Mucosa of rectum (tissue), 2 donors: ENCODE results near the gene LUM.

ENCODE experiments used
- H3K27ac ChIP-seq, 2 donors: one replicate each; pipeline ENCODE4 v1.7.0; 2013; ENCODE audit warnings: inconsistent platforms in 2 of 2, low read depth in 2 of 2, low read length in 2 of 2
- H3K27me3 ChIP-seq, 2 donors: one replicate each; pipeline ENCODE4 v1.7.0; 2013; ENCODE audit warnings: low read length in 2 of 2; ENCODE audit not compliant: control insufficient read depth in 2 of 2, insufficient read depth in 2 of 2
- H3K36me3 ChIP-seq, 2 donors: one replicate each; pipeline ENCODE4 v1.7.0; 2013; ENCODE audit warnings: low read length in 2 of 2; ENCODE audit not compliant: control insufficient read depth in 2 of 2, insufficient read depth in 2 of 2
- H3K4me1 ChIP-seq, 2 donors: one replicate each; pipeline ENCODE4 v1.7.0; 2013; ENCODE audit warnings: low read length in 2 of 2, mild to moderate bottlenecking in 1 of 2; ENCODE audit not compliant: control insufficient read depth in 2 of 2, insufficient read depth in 2 of 2
- H3K4me3 ChIP-seq, 2 donors: one replicate each; pipeline ENCODE4 v1.7.0; 2013; ENCODE audit warnings: low read length in 2 of 2
- H3K9ac ChIP-seq, 2 donors: one replicate each; pipeline ENCODE4 v1.7.0; 2013; ENCODE audit warnings: low read length in 2 of 2, low read depth in 1 of 2, mild to moderate bottlenecking in 1 of 2
- H3K9me3 ChIP-seq, 2 donors: one replicate each; pipeline ENCODE4 v1.7.0; 2013; ENCODE audit warnings: low read length in 2 of 2; ENCODE audit not compliant: control insufficient read depth in 2 of 2
- donor health status: healthy.
- donor health status: Normal muscosa, but diverticular disease.

Gene LUM

GRCh38 chr12:91078501-91078900 is 32.8 kb downstream of the LUM start:
- Histone ChIP-seq H3K4me3 (no peak overlapping the region), H3K27me3 (no peaks in the 10 kb centered on the region), H3K9me3 (no peaks in the 10 kb centered on the region), H3K4me1 (no peaks in the 10 kb centered on the region), H3K27ac (no peak overlapping the region), H3K36me3 (no peaks in the 10 kb centered on the region), H3K9ac (no peak overlapping the region)

- H3K27ac ChIP-seq = no peak overlapping the region
- H3K9me3 ChIP-seq = no peaks in the 10 kb centered on the region
- H3K36me3 ChIP-seq = no peaks in the 10 kb centered on the region
Measured at GRCh38 chr12:91077228-91077954, 33.9 kb downstream of the LUM start.

GRCh38 chr12:91074851-91075250 is 36.4 kb downstream of the LUM start:
- Histone ChIP-seq H3K4me1 (no peaks in the 10 kb centered on the region), H3K9me3 (no peaks in the 10 kb centered on the region), H3K27me3 (no peaks in the 10 kb centered on the region)

More at GRCh38 chr12:91077228-91077954, 33.9 kb downstream of the LUM start:
- Histone ChIP-seq H3K4me3 (no peak overlapping the region), H3K9ac (no peak overlapping the region), H3K27me3 (no peaks in the 10 kb centered on the region), H3K4me1 (no peaks in the 10 kb centered on the region)

GRCh38 chr12:91074154-91074709 is 37.1 kb downstream of the LUM start:
- Histone ChIP-seq H3K27me3 (no peaks in the 10 kb centered on the region), H3K9me3 (no peaks in the 10 kb centered on the region), H3K4me1 (no peaks in the 10 kb centered on the region), H3K36me3 (no peaks in the 10 kb centered on the region), H3K4me3 (no peak overlapping the region), H3K27ac (no peak overlapping the region), H3K9ac (no peak overlapping the region)

More at GRCh38 chr12:91074851-91075250, 36.4 kb downstream of the LUM start:
- H3K4me3 ChIP-seq = no peak overlapping the region
- no peak overlapping the region for H3K27ac ChIP-seq
- no peak overlapping the region for H3K9ac ChIP-seq
- no peaks in the 10 kb centered on the region for H3K36me3 ChIP-seq

- no peaks in the 10 kb centered on the region for H3K9me3 ChIP-seq
- H3K4me1 ChIP-seq = no peaks in the 10 kb centered on the region
- no peak overlapping the region for H3K27ac ChIP-seq
- no peak overlapping the region for H3K9ac ChIP-seq
- no peaks in the 10 kb centered on the region for H3K36me3 ChIP-seq
- H3K4me3 ChIP-seq = no peak overlapping the region
- H3K27me3 ChIP-seq = no peaks in the 10 kb centered on the region
Measured at GRCh38 chr12:91073426-91073825, 37.9 kb downstream of the LUM start.

- no peaks in the 10 kb centered on the region for H3K27me3 ChIP-seq
- no peak overlapping the region for H3K4me3 ChIP-seq
- H3K27ac ChIP-seq = no peak overlapping the region
- no peak overlapping the region for H3K9ac ChIP-seq
- no peaks in the 10 kb centered on the region for H3K9me3 ChIP-seq
- H3K4me1 ChIP-seq = no peaks in the 10 kb centered on the region
- H3K36me3 ChIP-seq = no peaks in the 10 kb centered on the region
Measured at GRCh38 chr12:91072931-91073330, 38.4 kb downstream of the LUM start.

- no peaks in the 10 kb centered on the region for H3K9me3 ChIP-seq
- H3K27ac ChIP-seq = no peak overlapping the region
- no peaks in the 10 kb centered on the region for H3K27me3 ChIP-seq
- H3K36me3 ChIP-seq = no peaks in the 10 kb centered on the region
- no peak overlapping the region for H3K4me3 ChIP-seq
- H3K4me1 ChIP-seq = no peaks in the 10 kb centered on the region
- no peak overlapping the region for H3K9ac ChIP-seq
Measured at GRCh38 chr12:91070936-91071335, 40.4 kb downstream of the LUM start.

GRCh38 chr12:91065396-91065795 is 45.9 kb downstream of the LUM start:
- Histone ChIP-seq H3K4me1 (no peaks in the 10 kb centered on the region), H3K36me3 (no peaks in the 10 kb centered on the region), H3K27me3 (no peaks in the 10 kb centered on the region), H3K9me3 (no peaks in the 10 kb centered on the region), H3K4me3 (no peak overlapping the region), H3K9ac (no peak overlapping the region), H3K27ac (no peak overlapping the region)

- Histone ChIP-seq H3K9me3 (no peaks in the 10 kb centered on the region), H3K4me1 (no peaks in the 10 kb centered on the region)
Measured at GRCh38 chr12:91064640-91065039, 46.7 kb downstream of the LUM start.

GRCh38 chr12:91061091-91061490 is 50.2 kb downstream of the LUM start:
- H3K4me1 ChIP-seq = no peaks in the 10 kb centered on the region
- no peak overlapping the region for H3K4me3 ChIP-seq
- H3K9me3 ChIP-seq = no peaks in the 10 kb centered on the region
- H3K9ac ChIP-seq = no peak overlapping the region
- H3K27ac ChIP-seq = no peak overlapping the region
- H3K36me3 ChIP-seq = no peaks in the 10 kb centered on the region
- H3K27me3 ChIP-seq = no peaks in the 10 kb centered on the region

More at GRCh38 chr12:91064640-91065039, 46.7 kb downstream of the LUM start:
- Histone ChIP-seq H3K4me3 (no peak overlapping the region), H3K9ac (no peak overlapping the region), H3K27ac (no peak overlapping the region), H3K27me3 (no peaks in the 10 kb centered on the region), H3K36me3 (no peaks in the 10 kb centered on the region)
